ENCODE measurements around the gene HYLS1.

The HYLS1 gene

GRCh38 chr11:125946712-125947418 is 59.4 kb downstream of the HYLS1 start:
- POLR2A ChIA-PET: no interaction called here

GRCh38 chr11:125947419-125948277 is 60.2 kb downstream of the HYLS1 start:
- POLR2A ChIA-PET: no interaction called here
- CTCF ChIA-PET: interaction anchor here (0.9 to 1.4 kb wide), 3 partner anchors 9 to 53 kb away, joined by 3 read pairs; no protein-coding TSS in a partner anchor
- no peak for TF ChIP-seq CTCF (IDR thresholded peaks at IDR 0.05; ENCODE audit: control extremely low read depth, extremely low read depth, low read depth, missing control alignments)
- DNase-seq (ENCODE audit: extremely low spot score): no peak

More at GRCh38 chr11:125946712-125947418, 59.4 kb downstream of the HYLS1 start:
- DNase-seq (ENCODE audit: extremely low spot score): no peak
- no peak for TF ChIP-seq CTCF (IDR thresholded peaks at IDR 0.05; ENCODE audit: control extremely low read depth, extremely low read depth, low read depth, missing control alignments)
- CTCF ChIA-PET: no interaction called here

- POLR2A ChIA-PET: no interaction called here
- no peak for TF ChIP-seq CTCF (IDR thresholded peaks at IDR 0.05; ENCODE audit: control extremely low read depth, extremely low read depth, low read depth, missing control alignments)
- CTCF ChIA-PET: interaction anchor here (0.9 to 1.4 kb wide), 3 partner anchors 10 to 52 kb away, joined by 3 read pairs; no protein-coding TSS in a partner anchor
- DNase-seq (ENCODE audit: extremely low spot score): no peak
Measured at GRCh38 chr11:125948278-125949051, 61.0 kb downstream of the HYLS1 start.

GRCh38 chr11:125949271-125950177 is 62.1 kb downstream of the HYLS1 start:
- no peak for TF ChIP-seq CTCF (IDR thresholded peaks at IDR 0.05; ENCODE audit: control extremely low read depth, extremely low read depth, low read depth, missing control alignments)
- POLR2A ChIA-PET: interaction anchor here (0.5 kb wide), 1 partner anchor 277 kb away, joined by 6 read pairs; no protein-coding TSS in a partner anchor
- no peak for DNase-seq (ENCODE audit: extremely low spot score)
- CTCF ChIA-PET: interaction anchor here (1.4 kb wide), 1 partner anchor 27 kb away, joined by 3 read pairs; no protein-coding TSS in a partner anchor

GRCh38 chr11:125950178-125950490 is 62.7 kb downstream of the HYLS1 start:
- no peak for TF ChIP-seq CTCF (IDR thresholded peaks at IDR 0.05; ENCODE audit: control extremely low read depth, extremely low read depth, low read depth, missing control alignments)
- no peak for DNase-seq (ENCODE audit: extremely low spot score)
- CTCF ChIA-PET: no interaction called here
- POLR2A ChIA-PET: no interaction called here
